Osteoblast (primary cell): Measurements from ENCODE around the gene KLF15. TPM values are rescaled to one million over a fixed set of nuclear protein-coding genes. Genes with fewer than 3 reads are reported as not detected.

Experiments used
- DNase-seq: peaks from one replicate; pipeline ENCODE4 v3.0.0; 2011; ENCODE audit warnings: low spot score, mixed read lengths; ENCODE audit not compliant: insufficient read length; ENCODE audit errors: missing footprints
- H2AFZ ChIP-seq: 2 replicates; pipeline ENCODE4 v1.6.0; 2011; ENCODE audit warnings: mild to moderate bottlenecking, low read length
- H3K27ac ChIP-seq: 2 replicates; pipeline ENCODE4 v1.5.1; 2011; ENCODE audit warnings: mild to moderate bottlenecking, low read depth, low read length, moderate library complexity
- H3K27me3 ChIP-seq: 2 replicates; pipeline ENCODE4 v1.6.0; 2012; ENCODE audit warnings: mild to moderate bottlenecking, control low read depth, inconsistent platforms, low read length, moderate library complexity; ENCODE audit not compliant: insufficient read depth
- H3K36me3 ChIP-seq: 2 replicates; pipeline ENCODE4 v1.5.1; 2011; ENCODE audit warnings: mild to moderate bottlenecking, low read length, control low read depth, moderate library complexity; ENCODE audit not compliant: insufficient read depth
- H3K4me1 ChIP-seq: 2 replicates; pipeline ENCODE4 v1.5.1; 2011; ENCODE audit warnings: mild to moderate bottlenecking, low read length, control low read depth, moderate library complexity; ENCODE audit not compliant: insufficient read depth
- H3K4me2 ChIP-seq: 2 replicates; pipeline ENCODE4 v1.6.0; 2011; ENCODE audit warnings: mild to moderate bottlenecking, low read length; ENCODE audit not compliant: insufficient read depth
- H3K4me3 ChIP-seq: fragments of 200-600 bp; sonication (generic); 3 replicates; pipeline ENCODE4 v1.5.1; 2012; ENCODE audit warnings: mild to moderate bottlenecking, low read length, inconsistent platforms; ENCODE audit not compliant: insufficient read depth
- H3K79me2 ChIP-seq: 2 replicates; pipeline ENCODE4 v1.6.0; 2012; ENCODE audit warnings: mild to moderate bottlenecking, low read length, control low read depth, inconsistent platforms; ENCODE audit not compliant: insufficient read depth
- H3K9me3 ChIP-seq: 2 replicates; pipeline ENCODE4 v1.5.1; 2011; ENCODE audit warnings: low read depth, low read length, control low read depth
- H4K20me1 ChIP-seq: 2 replicates; pipeline ENCODE4 v1.6.0; 2012; ENCODE audit warnings: mild to moderate bottlenecking, low read length, control low read depth; ENCODE audit not compliant: insufficient read depth
- CTCF ChIP-seq: IDR thresholded peaks from 2 replicates; pipeline ENCODE4 v1.5.1; 2011; ENCODE audit warnings: mild to moderate bottlenecking, low read depth, low read length, moderate library complexity; ENCODE audit errors: extremely low read depth
- total RNA-seq: library from RNA; depleted of rRNA; stranded (reverse); fragments of >200 nt; gene quantifications from 2 replicates; pipeline ENCODE4 v1.2.3, GENCODE V29; 2012

Gene KLF15
- total RNA-seq, 1 donor = 4.3 TPM

- Histone ChIP-seq H3K79me2 (no peaks in the 10 kb centered on the region), H3K4me2 (no peak overlapping the region), H2AFZ (no peak overlapping the region), H3K9me3 (no peaks in the 10 kb centered on the region), H4K20me1 (no peaks in the 10 kb centered on the region), H3K36me3 (no peaks in the 10 kb centered on the region), H3K27ac (no peak overlapping the region), H3K27me3 (peaks cover 3% of the 10 kb centered on the region), H3K4me1 (no peaks in the 10 kb centered on the region), H3K4me3 (no peak overlapping the region)
- TF ChIP-seq CTCF = no peak
- DNase-seq = no peak
Observed at GRCh38 chr3:126316501-126316939, 40.7 kb downstream of the KLF15 start.

- Histone ChIP-seq H3K4me2 (no peak overlapping the region), H3K9me3 (no peaks in the 10 kb centered on the region), H3K27me3 (peaks cover 3% of the 10 kb centered on the region), H4K20me1 (no peaks in the 10 kb centered on the region), H3K4me1 (no peaks in the 10 kb centered on the region), H3K36me3 (no peaks in the 10 kb centered on the region), H3K27ac (no peak overlapping the region), H2AFZ (no peak overlapping the region), H3K79me2 (no peaks in the 10 kb centered on the region), H3K4me3 (no peak overlapping the region)
- no peak for DNase-seq
- no peak for TF ChIP-seq CTCF
Observed at GRCh38 chr3:126316031-126316461, 41.2 kb downstream of the KLF15 start.

GRCh38 chr3:126314790-126315658 is 42.2 kb downstream of the KLF15 start:
- no peak overlapping the region for H3K4me2 ChIP-seq
- TF ChIP-seq CTCF = no peak
- no peaks in the 10 kb centered on the region for H3K4me1 ChIP-seq
- H3K9me3 ChIP-seq = no peaks in the 10 kb centered on the region
- DNase-seq = no peak
- no peaks in the 10 kb centered on the region for H3K36me3 ChIP-seq
- no peak overlapping the region for H2AFZ ChIP-seq
- no peak overlapping the region for H3K27ac ChIP-seq
- no peak overlapping the region for H3K4me3 ChIP-seq
- H4K20me1 ChIP-seq = no peaks in the 10 kb centered on the region
- H3K27me3 ChIP-seq = no peaks in the 10 kb centered on the region
- H3K79me2 ChIP-seq = no peaks in the 10 kb centered on the region

- H4K20me1 ChIP-seq = no peaks in the 10 kb centered on the region
- H3K4me1 ChIP-seq = no peaks in the 10 kb centered on the region
- no peaks in the 10 kb centered on the region for H3K36me3 ChIP-seq
- TF ChIP-seq CTCF = no peak
- no peak overlapping the region for H3K4me3 ChIP-seq
- H2AFZ ChIP-seq = no peak overlapping the region
- no peaks in the 10 kb centered on the region for H3K27me3 ChIP-seq
- DNase-seq = peak; percentile 76
- no peaks in the 10 kb centered on the region for H3K79me2 ChIP-seq
- no peaks in the 10 kb centered on the region for H3K9me3 ChIP-seq
- no peak overlapping the region for H3K4me2 ChIP-seq
- H3K27ac ChIP-seq = no peak overlapping the region
Observed at GRCh38 chr3:126314305-126314789, 42.9 kb downstream of the KLF15 start.
